ENCODE measurements around the gene BUD13. TPM values are rescaled to one million over a fixed set of nuclear protein-coding genes. Genes with fewer than 3 reads are reported as not detected.
A peak's percentile ranks its signal among the peaks of the same experiment; 100 is the strongest.

BUD13 gene
- total and polyA plus RNA-seq, 9 of the 15 experiments (the other 6 are each of a cell fraction or from before 2014, with no cell fraction given): 9.5 to 34.1 (median 27.1) TPM

GRCh38 chr11:116772443-116773202 lies at the start of gene BUD13 (continued):
- TF ChIP-seq E2F1 (CRISPR knock-in tag; IDR thresholded peaks at IDR 0.05): peak; percentile 78
- peak; percentile 82 for TF ChIP-seq TBP (optimal IDR thresholded peaks at IDR 0.05; ENCODE audit: low read depth, low read length)
- TF ChIP-seq CTCF (IDR thresholded peaks at IDR 0.05 in 2 of 3, conservative IDR thresholded peaks at IDR 0.05 in 1 of 3; ENCODE audit: insufficient read depth in 2 of 3, low read depth in 1 of 3, low read length in 3 of 3): peak in 1 of 3 experiments; percentile 24; a peak in 1 of 6 replicates
- TF ChIP-seq RNF2 (IDR thresholded peaks at IDR 0.05): no peak; the same call in 1 of the 2 replicates
- no peak for TF ChIP-seq LCOR (CRISPR knock-in tag; IDR thresholded peaks at IDR 0.05)
- peak; percentile 80 for TF ChIP-seq SAP30 (IDR thresholded peaks at IDR 0.05; ENCODE audit: borderline replicate concordance, insufficient read depth, low read depth, low read length, poor library complexity, severe bottlenecking)
- no peak for TF ChIP-seq POLR3A (IDR thresholded peaks at IDR 0.05; ENCODE audit: borderline replicate concordance, extremely low read depth, insufficient read depth, insufficient read length)
- no peak for TF ChIP-seq BRCA1 (IDR thresholded peaks at IDR 0.05)
- no peak for TF ChIP-seq BRCA1 (CRISPR knock-in tag; IDR thresholded peaks at IDR 0.05)
- TF ChIP-seq ARID3A (IDR thresholded peaks at IDR 0.05; ENCODE audit: borderline replicate concordance, low read depth, low read length): no peak
- no peak for TF ChIP-seq DPF2 (IDR thresholded peaks at IDR 0.05)
- no peak for TF ChIP-seq CBX2 (IDR thresholded peaks at IDR 0.05; ENCODE audit: insufficient read depth, low read length, poor library complexity, severe bottlenecking)
- no peak for TF ChIP-seq CREB5 (CRISPR knock-in tag; IDR thresholded peaks at IDR 0.05)
- TF ChIP-seq BMI1 (IDR thresholded peaks at IDR 0.05; ENCODE audit: low read length): no peak
- TF ChIP-seq HDGF (IDR thresholded peaks at IDR 0.05): no peak
- no peak for TF ChIP-seq KLF10 (CRISPR knock-in tag; IDR thresholded peaks at IDR 0.05)
- no peak for TF ChIP-seq PTRF (tag; IDR thresholded peaks at IDR 0.05)
- TF ChIP-seq HSF4 (CRISPR knock-in tag; IDR thresholded peaks at IDR 0.05; ENCODE audit: borderline replicate concordance): no peak
- no peak for TF ChIP-seq POLR3G (IDR thresholded peaks at IDR 0.05; ENCODE audit: extremely low read depth, insufficient read length, insufficient replicate concordance)
- TF ChIP-seq ZBTB33 (CRISPR knock-in tag; IDR thresholded peaks at IDR 0.05): no peak
